Measurements from ENCODE around the gene MON1A. TPM values are rescaled to one million over a fixed set of nuclear protein-coding genes. Genes with fewer than 3 reads are reported as not detected.

MON1A gene
- total and polyA plus RNA-seq, 3 donors from 2014 or later, result 16.4 to 23.9 (median 17.3) TPM

DNA sequence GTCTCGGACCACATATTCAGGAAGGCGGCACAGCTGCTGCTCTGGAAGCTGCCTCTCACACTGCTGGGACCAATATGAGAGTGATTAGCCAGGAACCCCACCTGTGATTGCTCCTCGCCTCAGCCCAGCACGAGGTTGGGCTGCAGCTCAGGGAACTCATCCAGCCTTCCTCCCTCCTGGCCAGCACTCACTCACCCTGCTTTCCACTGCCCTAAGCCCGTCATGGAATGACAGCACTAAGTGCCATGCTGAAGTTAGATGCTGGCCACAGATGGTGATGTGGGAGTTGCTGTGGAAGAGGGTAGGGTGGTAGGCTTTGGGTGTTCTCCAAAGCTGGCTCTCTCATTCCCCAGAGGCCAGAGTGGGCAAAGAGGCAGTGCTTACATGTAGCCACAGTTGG, 33.3 kb downstream of the MON1A start:
- no peaks in the 10 kb centered on the region for H3K36me3 ChIP-seq (ENCODE audit: low read depth, missing control alignments)
- DNase-seq, result no peak
- no peak overlapping the region for H3K4me3 ChIP-seq
- WGBS, 2 donors, result 70 to 94% methylated on average over 3 to 5 of the region's 5 CpGs
- no peaks in the 10 kb centered on the region for H3K9me3 ChIP-seq
- no peaks in the 10 kb centered on the region for H3K4me1 ChIP-seq
- no peak overlapping the region for H3K27ac ChIP-seq
- TF ChIP-seq, protein P1, sequence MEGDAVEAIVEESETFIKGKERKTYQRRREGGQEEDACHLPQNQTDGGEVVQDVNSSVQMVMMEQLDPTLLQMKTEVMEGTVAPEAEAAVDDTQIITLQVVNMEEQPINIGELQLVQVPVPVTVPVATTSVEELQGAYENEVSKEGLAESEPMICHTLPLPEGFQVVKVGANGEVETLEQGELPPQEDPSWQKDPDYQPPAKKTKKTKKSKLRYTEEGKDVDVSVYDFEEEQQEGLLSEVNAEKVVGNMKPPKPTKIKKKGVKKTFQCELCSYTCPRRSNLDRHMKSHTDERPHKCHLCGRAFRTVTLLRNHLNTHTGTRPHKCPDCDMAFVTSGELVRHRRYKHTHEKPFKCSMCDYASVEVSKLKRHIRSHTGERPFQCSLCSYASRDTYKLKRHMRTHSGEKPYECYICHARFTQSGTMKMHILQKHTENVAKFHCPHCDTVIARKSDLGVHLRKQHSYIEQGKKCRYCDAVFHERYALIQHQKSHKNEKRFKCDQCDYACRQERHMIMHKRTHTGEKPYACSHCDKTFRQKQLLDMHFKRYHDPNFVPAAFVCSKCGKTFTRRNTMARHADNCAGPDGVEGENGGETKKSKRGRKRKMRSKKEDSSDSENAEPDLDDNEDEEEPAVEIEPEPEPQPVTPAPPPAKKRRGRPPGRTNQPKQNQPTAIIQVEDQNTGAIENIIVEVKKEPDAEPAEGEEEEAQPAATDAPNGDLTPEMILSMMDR (IDR thresholded peaks at IDR 0.05), result no peak
- no peak for TF ChIP-seq POLR2A (IDR thresholded peaks at IDR 0.05)
- intact Hi-C loops (cut with DNase I; ENCODE audit: low total_unique reads), result no loop called here
- no peaks in the 10 kb centered on the region for H3K27me3 ChIP-seq

DNA sequence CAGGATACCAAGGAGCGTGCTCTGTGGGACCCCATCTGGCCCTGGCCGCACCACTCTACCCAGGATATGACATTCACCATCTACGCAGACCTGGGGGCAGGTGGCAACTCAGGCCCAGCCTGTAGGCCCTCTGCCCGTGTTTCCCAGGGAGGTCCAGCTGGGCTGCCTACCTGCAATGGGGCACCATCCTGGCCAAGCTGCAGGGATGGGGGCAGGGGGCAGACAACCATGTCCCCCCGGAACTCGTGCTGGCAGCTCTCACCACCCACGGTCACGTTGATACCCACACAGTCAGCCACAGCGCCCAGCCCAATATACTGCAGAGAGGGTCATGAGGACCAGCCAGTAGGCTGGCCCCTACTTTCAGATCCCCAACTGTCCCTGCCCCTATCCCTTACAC, 33.8 kb downstream of the MON1A start:
- WGBS, 2 donors, result 97 to 98% methylated on average over 6 to 9 of the region's 9 CpGs
- H3K4me1 ChIP-seq, result no peaks in the 10 kb centered on the region
- no peaks in the 10 kb centered on the region for H3K27me3 ChIP-seq
- no peak overlapping the region for H3K4me3 ChIP-seq
- TF ChIP-seq POLR2A (IDR thresholded peaks at IDR 0.05), result no peak
- TF ChIP-seq, protein P1 (IDR thresholded peaks at IDR 0.05), result no peak
- no peak for DNase-seq
- H3K9me3 ChIP-seq, result no peaks in the 10 kb centered on the region
- H3K36me3 ChIP-seq (ENCODE audit: low read depth, missing control alignments), result no peaks in the 10 kb centered on the region
- H3K27ac ChIP-seq, result no peak overlapping the region
- intact Hi-C loops (cut with DNase I; ENCODE audit: low total_unique reads), result no loop called here

DNA sequence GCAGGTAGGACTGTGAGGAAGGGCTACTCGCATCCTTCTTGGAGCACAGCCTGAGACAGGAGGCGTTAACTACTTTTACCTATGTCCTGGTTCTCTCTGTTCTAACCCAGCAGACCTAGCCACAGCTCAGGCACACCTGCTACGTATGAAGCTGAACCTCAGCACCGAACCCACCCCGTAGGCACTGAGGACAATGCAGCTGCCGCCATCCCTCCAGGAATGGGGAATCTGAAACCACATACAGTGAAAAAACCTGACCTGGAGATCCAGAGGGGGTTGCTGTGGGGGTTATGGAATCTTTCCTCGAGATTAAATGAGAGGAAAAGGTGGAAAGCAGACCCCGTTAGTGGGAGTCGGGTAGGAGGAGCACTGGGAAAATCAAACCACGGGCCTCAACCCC, 40.3 kb downstream of the MON1A start:
- Histone ChIP-seq H3K4me1 (no peaks in the 10 kb centered on the region), H3K9me3 (no peaks in the 10 kb centered on the region), H3K36me3 (ENCODE audit: low read depth, missing control alignments) (no peaks in the 10 kb centered on the region), H3K27me3 (no peaks in the 10 kb centered on the region), H3K4me3 (no peak overlapping the region), H3K27ac (no peak overlapping the region)
- intact Hi-C loops (cut with DNase I; ENCODE audit: low total_unique reads), result no loop called here
- TF ChIP-seq, protein P1 (IDR thresholded peaks at IDR 0.05), result no peak
- no peak for TF ChIP-seq POLR2A (IDR thresholded peaks at IDR 0.05)
- no peak for DNase-seq
- 81 to 82% methylated on average over 10 of the region's 10 CpGs for WGBS, 2 donors

DNA sequence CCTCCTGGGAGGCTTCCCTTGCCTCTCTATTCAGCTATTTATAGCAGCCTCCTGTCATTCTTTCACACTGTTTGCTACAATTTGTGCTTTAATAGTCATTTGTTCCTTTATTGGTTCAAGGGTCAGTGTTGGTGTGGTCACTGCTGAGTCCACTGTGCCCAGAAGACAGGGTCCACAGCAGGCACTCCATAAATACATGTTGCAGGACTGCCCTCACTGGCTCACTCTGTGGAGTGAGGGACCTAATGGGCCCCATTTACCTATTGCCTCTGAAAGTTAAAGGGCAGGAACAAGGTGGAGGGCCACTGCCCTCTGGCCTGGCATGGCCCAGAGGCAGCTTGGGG, 42.7 kb downstream of the MON1A start:
- no peak for DNase-seq
- intact Hi-C loops (cut with DNase I; ENCODE audit: low total_unique reads), result no loop called here
- Histone ChIP-seq H3K27ac (no peak overlapping the region), H3K4me3 (no peak overlapping the region), H3K4me1 (no peaks in the 10 kb centered on the region), H3K27me3 (no peaks in the 10 kb centered on the region), H3K9me3 (no peaks in the 10 kb centered on the region), H3K36me3 (ENCODE audit: low read depth, missing control alignments) (no peaks in the 10 kb centered on the region)
- no peak for TF ChIP-seq POLR2A (IDR thresholded peaks at IDR 0.05)
- TF ChIP-seq, protein P1 (IDR thresholded peaks at IDR 0.05), result no peak

DNA sequence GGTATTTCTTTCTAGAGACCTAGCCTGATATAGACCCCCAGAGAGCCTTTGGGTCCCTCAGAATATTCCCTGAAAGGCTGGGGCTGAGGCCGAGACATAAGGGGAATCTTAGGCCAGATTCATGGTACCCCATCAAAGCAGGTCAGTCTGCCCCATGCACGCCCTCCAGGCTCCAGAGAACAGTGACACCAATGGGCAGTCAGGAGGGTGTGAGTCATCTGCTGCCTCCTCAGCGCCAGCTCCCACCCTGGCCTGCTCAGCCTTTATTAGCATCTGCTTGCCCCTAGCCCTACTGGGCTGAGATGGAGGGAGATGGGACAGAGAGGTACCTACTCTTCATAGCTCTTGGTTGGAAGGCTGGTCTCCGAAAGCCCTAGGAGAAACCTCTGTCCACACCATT, 45.6 kb downstream of the MON1A start:
- Histone ChIP-seq H3K4me1 (peaks cover 4% of the 10 kb centered on the region), H3K36me3 (ENCODE audit: low read depth, missing control alignments) (no peaks in the 10 kb centered on the region), H3K27me3 (no peaks in the 10 kb centered on the region), H3K9me3 (no peaks in the 10 kb centered on the region), H3K27ac (no peak overlapping the region), H3K4me3 (no peak overlapping the region)
- intact Hi-C loops (cut with DNase I; ENCODE audit: low total_unique reads), result no loop called here
- TF ChIP-seq, protein P1 (IDR thresholded peaks at IDR 0.05), result no peak
- TF ChIP-seq POLR2A (IDR thresholded peaks at IDR 0.05), result no peak
- no peak for DNase-seq
- 82 to 96% methylated on average over 2 to 4 of the region's 4 CpGs for WGBS, 2 donors
